ENCODE data around the gene NIFK. TPM values are rescaled to one million over a fixed set of nuclear protein-coding genes. Genes with fewer than 3 reads are reported as not detected.

NIFK gene
- total RNA-seq, 4 donors from 2014 or later = 10.9 to 32.7 (median 18.7) TPM

GRCh38 chr2:121776885-121777698 lies 40.4 kb upstream of the NIFK start:
- intact Hi-C loops (cut with DNase I; ENCODE audit: low total_unique reads) (no loop called here), in situ Hi-C loops (cut with MboI; ENCODE audit: low pct_ligation_motif_present in 1 of 4, low pct_unique_long_range_greater_than_20kb in 1 of 4, low sequenced_read_pairs in 3 of 4) (no loop called here)
- WGBS, 2 donors (ENCODE audit: low coverage in 1 of 2) = 62 to 66% methylated on average over 4 to 12 of the region's 12 CpGs
- no peak overlapping the region for H3K4me3 ChIP-seq
- DNase-seq = no peak
- H3K9me3 ChIP-seq = no peaks in the 10 kb centered on the region
- no peaks in the 10 kb centered on the region for H3K36me3 ChIP-seq
- no peaks in the 10 kb centered on the region for H3K27me3 ChIP-seq
- peaks cover 0 to 5% (median 0%) of the 10 kb centered on the region in 4 donors for H3K4me1 ChIP-seq
- no peak overlapping the region for H3K27ac ChIP-seq
- TF ChIP-seq POLR2A (IDR thresholded peaks at IDR 0.05) (no peak), POLR2AphosphoS5 (IDR thresholded peaks at IDR 0.05) (no peak), CTCF (IDR thresholded peaks at IDR 0.05) (no peak), EP300 (IDR thresholded peaks at IDR 0.05; ENCODE audit: low read depth) (no peak)

DNA sequence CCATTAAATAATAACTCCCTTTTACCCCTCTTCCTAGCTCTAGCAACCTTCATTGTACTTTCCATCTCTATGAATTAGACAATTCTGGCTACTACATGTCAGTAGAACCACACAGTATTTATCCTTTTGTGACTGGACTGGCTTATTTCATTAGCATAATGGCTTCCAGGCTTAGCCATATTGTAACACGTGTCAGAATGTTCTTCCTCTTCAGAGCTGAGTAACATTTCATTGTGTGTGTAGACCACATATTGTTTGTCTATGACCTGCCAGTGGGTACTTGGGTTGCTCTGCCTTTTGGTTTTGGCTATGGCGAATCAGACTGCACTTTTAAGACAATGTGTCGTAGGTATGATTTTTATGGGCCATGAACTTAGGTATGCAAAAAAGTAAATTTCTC lies 39.7 kb upstream of the NIFK start:
- in situ Hi-C loops (cut with MboI; ENCODE audit: low pct_ligation_motif_present in 1 of 4, low pct_unique_long_range_greater_than_20kb in 1 of 4, low sequenced_read_pairs in 3 of 4) = no loop called here

GRCh38 chr2:121774235-121774634 lies 37.6 kb upstream of the NIFK start:
- Histone ChIP-seq H3K27ac (no peak overlapping the region), H3K4me3 (no peak overlapping the region), H3K27me3 (no peaks in the 10 kb centered on the region), H3K4me1 (peaks cover 0 to 5% (median 0%) of the 10 kb centered on the region in 4 donors), H3K36me3 (no peaks in the 10 kb centered on the region), H3K9me3 (no peaks in the 10 kb centered on the region)
- TF ChIP-seq CTCF (IDR thresholded peaks at IDR 0.05) (no peak), POLR2AphosphoS5 (IDR thresholded peaks at IDR 0.05) (no peak), EP300 (IDR thresholded peaks at IDR 0.05; ENCODE audit: low read depth) (no peak), POLR2A (IDR thresholded peaks at IDR 0.05) (no peak)
- in situ Hi-C loops (cut with MboI; ENCODE audit: low pct_ligation_motif_present in 1 of 4, low pct_unique_long_range_greater_than_20kb in 1 of 4, low sequenced_read_pairs in 3 of 4) = no loop called here
- WGBS, 2 donors (ENCODE audit: low coverage in 1 of 2) = 90 to 92% methylated on average over 4 to 13 of the region's 13 CpGs
- intact Hi-C loops (cut with DNase I; ENCODE audit: low total_unique reads) = no loop called here
- no peak for DNase-seq

More for the DNA sequence above, 39.7 kb upstream of the NIFK start:
- whole genome bisulfite sequencing, 2 donors (ENCODE audit: low coverage in 1 of 2) = 77% methylated on average over 3 of the region's 3 CpGs
- Histone ChIP-seq H3K27me3 (no peaks in the 10 kb centered on the region), H3K27ac (no peak overlapping the region), H3K4me3 (no peak overlapping the region), H3K4me1 (peaks cover 0 to 5% (median 0%) of the 10 kb centered on the region in 4 donors), H3K36me3 (no peaks in the 10 kb centered on the region), H3K9me3 (no peaks in the 10 kb centered on the region)
- intact Hi-C loops (cut with DNase I; ENCODE audit: low total_unique reads) = no loop called here
- no peak for DNase-seq
- TF ChIP-seq POLR2AphosphoS5 (IDR thresholded peaks at IDR 0.05) (no peak), POLR2A (IDR thresholded peaks at IDR 0.05) (no peak), CTCF (IDR thresholded peaks at IDR 0.05) (no peak), EP300 (IDR thresholded peaks at IDR 0.05; ENCODE audit: low read depth) (no peak)

DNA sequence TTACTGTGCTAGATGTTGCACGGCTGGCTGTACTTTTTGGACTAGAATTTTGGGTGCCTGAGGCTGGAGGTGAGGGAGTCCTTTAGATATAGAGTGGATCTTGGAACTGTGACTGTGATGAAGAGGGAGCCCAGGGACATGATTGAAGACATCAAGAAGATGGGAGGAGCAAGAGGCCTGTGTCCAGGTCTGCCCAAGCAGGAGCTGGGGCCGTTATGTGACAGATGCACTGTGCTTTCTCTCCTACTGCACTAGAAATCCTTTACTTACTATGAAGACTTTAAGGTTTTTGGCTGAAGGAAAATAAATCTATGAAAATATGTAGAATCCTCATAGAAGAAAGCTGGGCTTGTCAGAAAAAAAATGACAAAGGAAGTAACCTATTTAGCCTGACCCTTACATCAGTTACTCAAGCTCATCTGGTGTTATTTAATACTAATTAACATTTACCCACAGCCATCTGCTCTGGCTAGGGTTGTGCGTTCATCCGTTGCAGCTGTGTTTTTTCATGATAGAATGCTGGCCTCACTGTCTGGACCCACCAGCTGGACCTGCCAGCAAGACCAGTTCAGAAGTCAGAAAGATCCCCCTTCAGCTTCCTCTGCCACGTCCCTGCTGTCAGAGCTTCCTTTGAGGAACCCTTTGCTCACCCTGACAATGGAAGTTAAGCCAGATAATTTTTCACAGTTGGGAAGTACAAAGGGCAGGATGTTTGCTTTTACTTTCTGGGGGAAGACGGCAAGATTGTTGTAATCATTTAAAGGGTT lies 35.5 kb upstream of the NIFK start:
- in situ Hi-C loops (cut with MboI; ENCODE audit: low pct_ligation_motif_present in 1 of 4, low pct_unique_long_range_greater_than_20kb in 1 of 4, low sequenced_read_pairs in 3 of 4) (no loop called here), intact Hi-C loops (cut with DNase I; ENCODE audit: low total_unique reads) (no loop called here)
- no peak overlapping the region for H3K27ac ChIP-seq
- H3K27me3 ChIP-seq = no peaks in the 10 kb centered on the region
- TF ChIP-seq POLR2A (IDR thresholded peaks at IDR 0.05) (no peak), CTCF (IDR thresholded peaks at IDR 0.05) (no peak), POLR2AphosphoS5 (IDR thresholded peaks at IDR 0.05) (no peak), EP300 (IDR thresholded peaks at IDR 0.05; ENCODE audit: low read depth) (no peak)
- H3K9me3 ChIP-seq = no peaks in the 10 kb centered on the region
- WGBS, 2 donors (ENCODE audit: low coverage in 1 of 2) = 61 to 70% methylated on average over 2 to 6 of the region's 6 CpGs
- H3K4me3 ChIP-seq = no peak overlapping the region
- H3K36me3 ChIP-seq = peaks cover 0 to 9% (median 0%) of the 10 kb centered on the region in 4 donors
- no peaks in the 10 kb centered on the region for H3K4me1 ChIP-seq
- DNase-seq = no peak

Measured in transverse colon (tissue), 4 donors.